ENCODE data around the gene KBTBD3. TPM values are rescaled to one million over a fixed set of nuclear protein-coding genes. Genes with fewer than 3 reads are reported as not detected.

KBTBD3 gene
- total RNA-seq, 1 donor from 2014 or later, result 4.2 TPM

DNA sequence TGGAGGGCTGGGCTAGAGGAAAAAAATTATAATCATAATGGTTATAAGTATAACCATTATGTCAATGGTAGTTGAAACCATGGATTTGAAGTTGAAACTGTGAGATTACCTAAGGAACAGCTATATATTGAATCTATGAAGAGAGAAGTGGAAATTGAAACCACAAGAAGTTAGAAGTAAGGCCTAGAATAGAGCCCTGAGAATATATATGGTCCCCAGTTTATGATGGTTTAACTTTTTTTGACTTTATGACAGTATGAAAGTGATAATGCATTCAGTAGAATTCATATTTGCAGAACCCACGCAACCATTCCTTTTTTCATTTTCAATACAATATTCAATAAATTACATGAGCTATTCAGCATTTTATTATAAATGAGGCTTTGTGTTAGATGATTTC, 15.3 kb upstream of the KBTBD3 start:
- TF ChIP-seq, protein P1, sequence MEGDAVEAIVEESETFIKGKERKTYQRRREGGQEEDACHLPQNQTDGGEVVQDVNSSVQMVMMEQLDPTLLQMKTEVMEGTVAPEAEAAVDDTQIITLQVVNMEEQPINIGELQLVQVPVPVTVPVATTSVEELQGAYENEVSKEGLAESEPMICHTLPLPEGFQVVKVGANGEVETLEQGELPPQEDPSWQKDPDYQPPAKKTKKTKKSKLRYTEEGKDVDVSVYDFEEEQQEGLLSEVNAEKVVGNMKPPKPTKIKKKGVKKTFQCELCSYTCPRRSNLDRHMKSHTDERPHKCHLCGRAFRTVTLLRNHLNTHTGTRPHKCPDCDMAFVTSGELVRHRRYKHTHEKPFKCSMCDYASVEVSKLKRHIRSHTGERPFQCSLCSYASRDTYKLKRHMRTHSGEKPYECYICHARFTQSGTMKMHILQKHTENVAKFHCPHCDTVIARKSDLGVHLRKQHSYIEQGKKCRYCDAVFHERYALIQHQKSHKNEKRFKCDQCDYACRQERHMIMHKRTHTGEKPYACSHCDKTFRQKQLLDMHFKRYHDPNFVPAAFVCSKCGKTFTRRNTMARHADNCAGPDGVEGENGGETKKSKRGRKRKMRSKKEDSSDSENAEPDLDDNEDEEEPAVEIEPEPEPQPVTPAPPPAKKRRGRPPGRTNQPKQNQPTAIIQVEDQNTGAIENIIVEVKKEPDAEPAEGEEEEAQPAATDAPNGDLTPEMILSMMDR (conservative IDR thresholded peaks at IDR 0.05; ENCODE audit: low read depth, low read length), result no peak
- DNase-seq (ENCODE audit: low read depth), result no peak
- H3K4me3 ChIP-seq (ENCODE audit: low read depth, low read length), result no peak overlapping the region

DNA sequence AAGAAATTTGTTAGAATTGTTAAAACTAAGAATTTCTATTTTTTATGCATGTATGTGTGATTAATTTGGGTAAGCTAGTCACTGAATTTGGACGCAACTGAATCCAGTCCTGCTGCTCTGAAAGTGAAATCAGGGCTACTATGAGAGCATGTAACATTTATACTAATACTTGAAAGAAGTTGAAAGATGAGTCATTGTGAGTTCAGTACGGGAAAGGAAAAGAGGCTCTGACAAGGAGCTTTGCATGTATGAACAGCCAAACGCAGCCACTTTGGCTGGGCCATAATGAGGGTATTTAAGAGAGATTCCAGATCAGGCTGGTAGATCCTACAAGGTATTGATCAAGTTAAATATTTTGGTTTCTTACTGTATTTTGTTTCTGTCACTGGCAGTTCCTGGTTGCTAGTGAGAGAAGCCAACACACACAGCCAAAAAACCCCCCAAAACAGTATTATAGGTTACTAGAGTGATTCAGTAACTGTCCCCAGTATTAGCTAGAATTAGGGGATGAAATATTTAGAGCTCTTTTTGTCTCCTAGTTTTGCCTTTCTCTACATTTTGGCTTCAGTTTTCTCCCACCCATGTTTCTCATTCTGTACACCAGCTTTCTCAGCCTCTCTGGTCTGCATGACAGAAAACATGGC, 14.5 kb upstream of the KBTBD3 start:
- TF ChIP-seq, protein P1 (conservative IDR thresholded peaks at IDR 0.05; ENCODE audit: low read depth, low read length), result no peak
- H3K4me3 ChIP-seq (ENCODE audit: low read depth, low read length), result no peak overlapping the region
- no peak for DNase-seq (ENCODE audit: low read depth)

GRCh38 chr11:106088896-106089295, 11.7 kb upstream of the KBTBD3 start:
- DNase-seq (ENCODE audit: low read depth), result no peak
- no peak overlapping the region for H3K4me3 ChIP-seq (ENCODE audit: low read depth, low read length)
- TF ChIP-seq, protein P1 (conservative IDR thresholded peaks at IDR 0.05; ENCODE audit: low read depth, low read length), result no peak

GRCh38 chr11:106087815-106088435, 10.8 kb upstream of the KBTBD3 start:
- TF ChIP-seq, protein P1 (conservative IDR thresholded peaks at IDR 0.05; ENCODE audit: low read depth, low read length), result peak; percentile 89
- no peak overlapping the region for H3K4me3 ChIP-seq (ENCODE audit: low read depth, low read length)
- no peak for DNase-seq (ENCODE audit: low read depth)

GRCh38 chr11:106086850-106087249, 9.7 kb upstream of the KBTBD3 start:
- no peak overlapping the region for H3K4me3 ChIP-seq (ENCODE audit: low read depth, low read length)
- TF ChIP-seq, protein P1 (conservative IDR thresholded peaks at IDR 0.05; ENCODE audit: low read depth, low read length), result no peak
- DNase-seq (ENCODE audit: low read depth), result no peak

GRCh38 chr11:106086135-106086534, 9.0 kb upstream of the KBTBD3 start:
- TF ChIP-seq, protein P1 (conservative IDR thresholded peaks at IDR 0.05; ENCODE audit: low read depth, low read length), result no peak
- no peak for DNase-seq (ENCODE audit: low read depth)
- no peak overlapping the region for H3K4me3 ChIP-seq (ENCODE audit: low read depth, low read length)

- peak; percentile 82 for DNase-seq (ENCODE audit: low read depth)
- TF ChIP-seq, protein P1 (conservative IDR thresholded peaks at IDR 0.05; ENCODE audit: low read depth, low read length), result no peak
Observed at GRCh38 chr11:106082096-106082495, 4.9 kb upstream of the KBTBD3 start.

More at GRCh38 chr11:106082096-106082495, 4.9 kb upstream of the KBTBD3 start:
- H3K4me3 ChIP-seq (ENCODE audit: low read depth, low read length), result no peak overlapping the region

All from epithelial cell of proximal tubule (primary cell).